ENCODE measurements around the gene ELAPOR1. TPM values are rescaled to one million over a fixed set of nuclear protein-coding genes. Genes with fewer than 3 reads are reported as not detected.

Gene ELAPOR1
- total and polyA plus RNA-seq, 9 of the 15 experiments (the other 6 are each of a cell fraction or from before 2014, with no cell fraction given) = 0.07 to 1.2 (median 0.18) TPM

- peak; percentile 86 for TF ChIP-seq IRF9 (tag; IDR thresholded peaks at IDR 0.05)
- no peak for TF ChIP-seq MYNN (IDR thresholded peaks at IDR 0.05)
- no peak for TF ChIP-seq MYNN (CRISPR knock-in tag; IDR thresholded peaks at IDR 0.05)
- TF ChIP-seq SLC30A9 (CRISPR knock-in tag; IDR thresholded peaks at IDR 0.05) = no peak
- no peak for TF ChIP-seq MAFK (IDR thresholded peaks at IDR 0.05; ENCODE audit: low read length)
- TF ChIP-seq ATF4 (CRISPR knock-in tag; IDR thresholded peaks at IDR 0.05) = 0 out of 2 replicates have a peak, but pooled peaks have one; percentile 10
- TF ChIP-seq JUND (IDR thresholded peaks at IDR 0.05; ENCODE audit: borderline replicate concordance, low read depth, low read length) = 0 out of 2 replicates have a peak, but pooled peaks have one; percentile 6
- no peak; the same call in 2 of the 3 replicates for TF ChIP-seq JUND (tag; IDR thresholded peaks at IDR 0.05; ENCODE audit: borderline replicate concordance, low read depth, low read length)
- no peak for TF ChIP-seq HNRNPH1 (optimal IDR thresholded peaks at IDR 0.05; ENCODE audit: low read depth, low read length)
- no peak for TF ChIP-seq TFE3 (CRISPR knock-in tag; IDR thresholded peaks at IDR 0.05)
- TF ChIP-seq HBP1 (CRISPR knock-in tag; IDR thresholded peaks at IDR 0.05) = no peak
- no peak for TF ChIP-seq KLF10 (CRISPR knock-in tag; IDR thresholded peaks at IDR 0.05)
- no peak for TF ChIP-seq E2F6 (IDR thresholded peaks at IDR 0.05; ENCODE audit: borderline replicate concordance in 1 of 2, extremely low read depth in 1 of 2, insufficient read depth in 1 of 2, insufficient read length in 1 of 2, low read depth in 1 of 2, low read length in 1 of 2, poor library complexity in 1 of 2, severe bottlenecking in 1 of 2)
- no peak for TF ChIP-seq NCOA4 (IDR thresholded peaks at IDR 0.05; ENCODE audit: partially characterized antibody)
- peak; percentile 69 for TF ChIP-seq ATF3 (IDR thresholded peaks at IDR 0.05)
- TF ChIP-seq ATF3 (CRISPR knock-in tag; conservative IDR thresholded peaks at IDR 0.05) = no peak
- no peak for TF ChIP-seq SRSF7 (optimal IDR thresholded peaks at IDR 0.05; ENCODE audit: low read depth, low read length)
- no peak for TF ChIP-seq DPF2 (IDR thresholded peaks at IDR 0.05)
- TF ChIP-seq NFRKB (IDR thresholded peaks at IDR 0.05; ENCODE audit: low read depth) = no peak
- TF ChIP-seq ZBTB9 (CRISPR knock-in tag; IDR thresholded peaks at IDR 0.05) = no peak
These were observed 48.1 kb downstream of the ELAPOR1 start (continued) for GRCh38 chr1:109161858-109162606.

Data from K562 (cell line).